DOHH2 (cell line): ENCODE data around the gene COX6B2.

ENCODE experiments used
- CTCF ChIP-seq: fragments of 200-600 bp; sonication (generic); IDR thresholded peaks from one replicate; pipeline ENCODE4 v1.5.1; 2014; ENCODE audit warnings: antibody characterized with exemption, mild to moderate bottlenecking, low read depth, low read length; ENCODE audit not compliant: poor library complexity, severe bottlenecking
- EZH2phosphoT487 ChIP-seq: fragments of 200-600 bp; sonication (generic); IDR thresholded peaks from 2 replicates; pipeline ENCODE4 v1.6.1; 2017; ENCODE audit warnings: borderline replicate concordance, mild to moderate bottlenecking, antibody characterized with exemption, low read length, moderate library complexity, mixed read lengths

DNA sequence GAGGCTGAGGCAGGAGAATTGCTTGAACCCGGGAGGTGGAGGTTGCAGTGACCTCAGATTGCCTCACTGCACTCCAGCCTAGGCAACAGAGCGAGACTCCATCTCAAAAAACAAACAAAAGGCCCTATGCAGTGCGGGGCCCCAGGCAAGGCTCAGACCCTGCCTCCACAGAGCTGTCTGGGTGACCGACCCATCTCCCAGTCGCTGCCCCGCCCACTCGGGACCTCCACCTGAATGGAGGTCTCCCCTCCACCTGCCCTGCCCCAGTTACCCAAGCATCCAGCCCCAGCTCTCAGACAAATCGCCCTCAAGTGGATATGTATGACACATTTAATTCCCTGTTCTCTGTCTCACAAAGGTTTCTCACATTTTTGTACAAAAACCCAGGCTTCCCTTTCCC, 10.7 kb upstream of the COX6B2 start:
- TF ChIP-seq CTCF, result no peak
- no peak for TF ChIP-seq EZH2phosphoT487
